ENCODE results near the gene CCDC159. TPM values are rescaled to one million over a fixed set of nuclear protein-coding genes. Genes with fewer than 3 reads are reported as not detected.
A peak's percentile ranks its signal among the peaks of the same experiment; 100 is the strongest.

Gene CCDC159
- polyA plus RNA-seq, 1 experiment: 21.4 TPM

DNA sequence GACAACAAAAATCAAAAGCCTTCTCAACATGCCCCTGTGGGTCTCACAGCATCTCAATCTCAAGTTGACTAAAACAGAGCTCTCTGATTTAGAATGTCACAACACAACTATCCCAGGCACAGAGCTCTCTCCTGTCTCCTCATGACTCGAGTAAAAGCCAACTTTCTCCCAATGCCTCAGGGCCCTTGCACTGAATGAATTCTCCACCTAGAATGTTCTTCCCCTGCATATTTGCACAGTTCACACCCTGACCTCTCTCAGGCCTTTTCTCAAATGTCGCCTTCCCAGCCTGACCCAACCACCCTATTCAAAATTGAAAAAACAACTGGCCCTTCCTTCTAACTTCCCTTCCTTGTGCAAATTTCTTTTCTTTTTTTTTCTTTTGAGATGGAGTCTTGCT is 24.4 kb downstream of the CCDC159 start:
- DNase-seq (ENCODE audit: low read depth): no peak
- Histone ChIP-seq H3K27me3 (ENCODE audit: control insufficient read depth, insufficient read depth, low read length) (no peaks in the 10 kb centered on the region), H3K4me3 (ENCODE audit: low read depth, low read length) (no peak overlapping the region), H3K36me3 (ENCODE audit: control insufficient read depth, insufficient read depth, low read length) (no peaks in the 10 kb centered on the region)
- CTCF ChIA-PET: no interaction called here
- POLR2A ChIA-PET: no interaction called here
- TF ChIP-seq, protein P1, sequence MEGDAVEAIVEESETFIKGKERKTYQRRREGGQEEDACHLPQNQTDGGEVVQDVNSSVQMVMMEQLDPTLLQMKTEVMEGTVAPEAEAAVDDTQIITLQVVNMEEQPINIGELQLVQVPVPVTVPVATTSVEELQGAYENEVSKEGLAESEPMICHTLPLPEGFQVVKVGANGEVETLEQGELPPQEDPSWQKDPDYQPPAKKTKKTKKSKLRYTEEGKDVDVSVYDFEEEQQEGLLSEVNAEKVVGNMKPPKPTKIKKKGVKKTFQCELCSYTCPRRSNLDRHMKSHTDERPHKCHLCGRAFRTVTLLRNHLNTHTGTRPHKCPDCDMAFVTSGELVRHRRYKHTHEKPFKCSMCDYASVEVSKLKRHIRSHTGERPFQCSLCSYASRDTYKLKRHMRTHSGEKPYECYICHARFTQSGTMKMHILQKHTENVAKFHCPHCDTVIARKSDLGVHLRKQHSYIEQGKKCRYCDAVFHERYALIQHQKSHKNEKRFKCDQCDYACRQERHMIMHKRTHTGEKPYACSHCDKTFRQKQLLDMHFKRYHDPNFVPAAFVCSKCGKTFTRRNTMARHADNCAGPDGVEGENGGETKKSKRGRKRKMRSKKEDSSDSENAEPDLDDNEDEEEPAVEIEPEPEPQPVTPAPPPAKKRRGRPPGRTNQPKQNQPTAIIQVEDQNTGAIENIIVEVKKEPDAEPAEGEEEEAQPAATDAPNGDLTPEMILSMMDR (IDR thresholded peaks at IDR 0.05; ENCODE audit: insufficient read depth, low read depth, low read length): no peak

DNA sequence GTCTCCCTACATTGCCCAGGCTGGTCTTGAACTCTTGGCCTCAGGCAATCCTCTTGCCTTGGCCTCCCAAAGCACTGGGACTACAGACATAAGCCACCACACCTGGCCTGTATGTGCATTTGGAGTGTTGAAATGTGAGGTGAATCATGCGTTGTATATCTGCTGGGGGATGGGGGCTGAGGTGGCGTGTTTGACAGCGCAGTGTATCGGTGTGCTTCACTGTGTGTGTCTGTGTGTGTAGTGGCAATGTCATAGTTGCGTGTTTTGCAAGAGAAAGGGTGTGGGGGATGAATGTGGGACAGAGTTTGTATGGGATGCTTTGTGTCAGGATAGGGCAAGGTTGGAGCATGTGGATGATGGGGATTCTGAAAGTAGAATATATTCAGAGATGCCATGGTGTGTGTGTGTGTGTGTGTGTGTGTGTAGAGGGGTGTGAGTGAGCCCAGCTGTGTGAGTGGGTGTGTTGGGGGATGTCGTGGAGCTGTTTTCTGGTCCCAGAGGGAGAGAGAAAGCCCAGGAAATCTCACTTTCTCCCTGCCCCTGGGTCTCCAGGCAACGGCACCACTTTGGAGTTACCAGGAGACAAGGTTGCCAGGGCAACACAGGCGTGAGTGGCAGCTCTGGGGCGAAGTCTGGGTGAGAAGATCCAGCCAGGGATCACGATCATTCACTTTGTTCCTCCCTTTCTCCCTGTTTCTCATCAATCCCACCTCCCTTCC is 27.0 kb downstream of the CCDC159 start:
- ChIA-PET CTCF (interaction anchor here (0.6 to 2.8 kb wide), 3 partner anchors 79 to 109 kb away, joined by 3 to 19 read pairs (median 14); no protein-coding TSS in a partner anchor), POLR2A (no interaction called here)
- TF ChIP-seq, protein P1 (IDR thresholded peaks at IDR 0.05; ENCODE audit: insufficient read depth, low read depth, low read length): no peak
- no peak for DNase-seq (ENCODE audit: low read depth)
- Histone ChIP-seq H3K36me3 (ENCODE audit: control insufficient read depth, insufficient read depth, low read length) (no peaks in the 10 kb centered on the region), H3K4me3 (ENCODE audit: low read depth, low read length) (no peak overlapping the region), H3K27me3 (ENCODE audit: control insufficient read depth, insufficient read depth, low read length) (no peaks in the 10 kb centered on the region)

DNA sequence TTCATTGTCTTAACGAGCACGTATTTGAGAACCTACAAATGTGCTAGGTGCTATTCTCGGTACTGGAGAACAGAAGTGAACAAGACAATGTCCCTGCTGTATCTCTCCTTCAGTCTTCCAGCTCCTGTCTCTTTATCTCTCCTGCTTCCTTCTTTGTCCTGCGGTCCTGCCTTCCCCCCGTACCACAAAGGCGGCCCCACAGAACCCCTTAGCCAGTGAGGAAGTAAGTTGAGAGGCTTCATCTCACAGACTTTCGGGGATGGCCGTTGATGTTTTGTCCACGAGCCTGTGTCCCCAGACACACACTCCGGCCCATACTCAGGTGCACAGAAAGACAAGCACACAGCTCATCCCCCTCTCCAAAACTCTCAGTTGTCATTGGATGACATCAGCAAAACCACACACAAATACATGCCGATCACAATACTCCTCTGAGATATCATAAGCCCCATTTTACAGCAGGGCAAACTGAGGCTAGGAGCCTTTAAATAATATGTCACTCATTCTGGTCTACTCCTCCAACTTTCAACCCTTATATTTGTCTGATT is 27.6 kb downstream of the CCDC159 start:
- ChIA-PET CTCF (interaction anchor here (0.6 to 2.8 kb wide), 4 partner anchors 10 to 109 kb away, joined by 3 to 19 read pairs (median 10); partner anchors contain the start of gene EPOR), POLR2A (no interaction called here)

DNA sequence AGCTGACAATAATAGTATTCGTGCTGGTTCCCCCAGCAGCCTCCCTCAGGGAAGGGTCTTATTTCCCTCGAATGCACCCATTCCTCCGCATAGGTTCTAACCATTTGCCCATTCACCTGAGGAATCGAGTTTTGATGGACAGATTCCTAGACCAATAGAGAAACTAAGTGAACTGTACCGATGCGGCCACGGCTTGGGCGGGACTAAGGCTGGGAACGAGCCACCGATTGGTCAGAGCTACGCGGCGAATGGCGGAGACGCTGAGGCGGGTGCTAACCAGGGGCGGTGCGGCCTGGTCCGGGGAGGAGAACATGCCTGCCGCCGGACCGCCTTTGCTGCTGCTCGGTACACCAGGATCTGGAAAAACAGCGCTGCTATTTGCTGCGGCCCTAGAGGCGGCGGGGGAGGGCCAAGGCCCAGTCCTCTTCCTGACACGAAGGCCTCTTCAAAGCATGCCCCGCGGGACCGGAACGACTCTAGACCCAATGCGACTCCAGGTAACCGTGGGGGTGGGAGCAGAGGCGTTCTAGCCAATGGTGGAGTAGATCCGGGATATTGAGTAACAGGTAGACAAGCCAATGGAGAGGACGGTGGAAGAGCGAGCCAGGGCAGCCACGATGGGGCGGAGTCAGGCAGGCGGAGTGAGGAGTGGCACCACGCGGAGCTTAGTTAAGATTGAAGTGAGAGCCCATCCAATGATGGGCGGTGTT is 28.3 kb downstream of the CCDC159 start, which contains the start of gene SWSAP1:
Gene SWSAP1, plus strand, starts transcription at position 234 of the 710 bp plus-strand sequence. Its CDS starts 15 bp downstream, at position 249.
- peak; percentile 98 for DNase-seq (ENCODE audit: low read depth)
- POLR2A ChIA-PET: interaction anchor here (0.6 to 1.1 kb wide), 2 partner anchors 184 to 1572 kb away, joined by 3 read pairs; partner anchors contain the start of gene ELOF1
- no peaks in the 10 kb centered on the region for H3K36me3 ChIP-seq (ENCODE audit: control insufficient read depth, insufficient read depth, low read length)
- TF ChIP-seq, protein P1 (IDR thresholded peaks at IDR 0.05; ENCODE audit: insufficient read depth, low read depth, low read length): no peak
- H3K4me3 ChIP-seq (ENCODE audit: low read depth, low read length): peak within 1 kb of the TSS; percentile 63
- no peaks in the 10 kb centered on the region for H3K27me3 ChIP-seq (ENCODE audit: control insufficient read depth, insufficient read depth, low read length)
- CTCF ChIA-PET: interaction anchor here (0.8 to 2.8 kb wide), 4 partner anchors 9 to 108 kb away, joined by 4 to 19 read pairs (median 10); partner anchors contain the start of genes EPOR, ODAD3 and PRKCSH

More for the DNA sequence above, 27.6 kb downstream of the CCDC159 start:
- Histone ChIP-seq H3K4me3 (ENCODE audit: low read depth, low read length) (peak overlapping the region; percentile 63), H3K36me3 (ENCODE audit: control insufficient read depth, insufficient read depth, low read length) (no peaks in the 10 kb centered on the region), H3K27me3 (ENCODE audit: control insufficient read depth, insufficient read depth, low read length) (no peaks in the 10 kb centered on the region)
- DNase-seq (ENCODE audit: low read depth): no peak
- TF ChIP-seq, protein P1 (IDR thresholded peaks at IDR 0.05; ENCODE audit: insufficient read depth, low read depth, low read length): no peak
